ENCODE measurements around the gene ULBP2. TPM values are rescaled to one million over a fixed set of nuclear protein-coding genes. Genes with fewer than 3 reads are reported as not detected.

ULBP2 gene
- total RNA-seq, 5 donors from 2014 or later (not counting 1 experiment from before 2014, with no cell fraction given) = 0.20 to 3.9 (median 1.6) TPM; not detected in 2

DNA sequence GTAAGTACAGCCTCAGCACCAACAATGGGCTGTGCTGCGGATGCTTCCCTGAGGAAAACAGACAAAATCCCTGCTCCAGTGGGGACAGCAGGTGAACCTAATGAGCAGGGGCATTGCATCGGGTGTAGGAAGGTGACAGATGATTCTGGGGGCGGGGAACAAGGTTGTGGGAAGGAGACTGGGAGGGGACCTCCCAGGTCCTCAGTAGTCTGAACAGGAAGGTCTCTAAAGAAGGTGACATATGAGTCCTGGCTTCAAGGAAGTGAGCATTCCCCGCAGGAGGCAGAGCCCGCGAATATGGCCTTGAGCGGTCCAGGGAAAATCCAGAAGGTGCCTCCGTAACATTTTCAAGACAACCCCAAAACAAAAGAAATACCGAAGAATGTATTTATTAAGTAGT is 41.3 kb downstream of the ULBP2 start:
- no peaks in the 10 kb centered on the region for H3K36me3 ChIP-seq (ENCODE audit: control insufficient read depth in 2 of 2, extremely low read depth in 1 of 2, insufficient read depth in 1 of 2, low read length in 1 of 2)
- H3K4me3 ChIP-seq (ENCODE audit: control insufficient read depth in 1 of 2, extremely low read depth in 1 of 2, low read length in 1 of 2) = no peak overlapping the region
- peaks cover 20 to 70% of the 10 kb centered on the region in 2 experiments for H3K27me3 ChIP-seq (replicated peaks in 1 of 2; ENCODE audit: control insufficient read depth in 2 of 2, extremely low read depth in 1 of 2, insufficient read depth in 2 of 2, low read length in 1 of 2)
- H3K4me1 ChIP-seq (ENCODE audit: control insufficient read depth in 1 of 2, extremely low read depth in 1 of 2, insufficient read depth in 2 of 2, low read length in 2 of 2) = no peaks in the 10 kb centered on the region
- ATAC-seq (replicated peaks in 1 of 4) = no peak
- Mint-ChIP-seq H3K4me3 (no peak overlapping the region), H3K27me3 (peaks cover 72 to 82% of the 10 kb centered on the region in 2 donors), H3K36me3 (peaks cover 1% of the 10 kb centered on the region), H3K27ac (no peak overlapping the region), H3K4me1 (peaks cover 2 to 8% (median 2%) of the 10 kb centered on the region in 3 donors), H3K9me3 (peaks cover under 1 to 2% (median 2%) of the 10 kb centered on the region in 3 donors)
- H3K27ac ChIP-seq (ENCODE audit: low read length) = no peak overlapping the region
- 6% methylated on average over 2 of the region's 9 CpGs for WGBS (ENCODE audit: insufficient coverage)
- DNase-seq = no peak
- CTCF ChIA-PET = interaction anchor here in 1 of 2 donors (0.6 kb wide), 2 partner anchors 32 to 1527 kb away, joined by 3 read pairs; no protein-coding TSS in a partner anchor
- POLR2A ChIA-PET = interaction anchor here in 1 of 2 donors (0.6 kb wide), 1 partner anchor 1490 kb away, joined by 5 read pairs; no protein-coding TSS in a partner anchor
- H3K9me3 ChIP-seq = no peaks in the 10 kb centered on the region

DNA sequence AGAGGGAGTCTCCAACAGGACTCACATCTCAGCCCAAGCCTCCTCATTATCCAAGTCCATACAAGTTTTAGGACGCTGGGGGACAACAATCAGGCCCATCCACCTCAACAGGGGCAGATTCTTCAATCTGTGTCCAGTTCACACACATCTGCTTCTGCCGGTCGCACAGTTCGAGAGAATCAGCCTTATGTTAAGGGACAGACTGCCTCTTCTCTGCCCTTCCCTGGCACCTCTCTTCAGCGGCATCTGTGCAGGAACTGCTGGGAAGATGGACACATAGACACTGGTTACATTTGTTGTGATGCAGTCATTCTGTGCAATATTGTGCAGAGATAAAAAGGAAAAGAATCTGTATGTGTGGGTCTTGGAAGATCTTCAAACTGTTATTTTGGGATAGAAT is 43.0 kb downstream of the ULBP2 start:
- H3K27me3 Mint-ChIP-seq = peaks cover 74 to 87% of the 10 kb centered on the region in 2 donors
- H3K4me3 ChIP-seq (ENCODE audit: control insufficient read depth in 1 of 2, extremely low read depth in 1 of 2, low read length in 1 of 2) = no peak overlapping the region
- POLR2A ChIA-PET = interaction anchor here in 1 of 2 donors (0.8 kb wide), 1 partner anchor 1228 kb away, joined by 3 read pairs; no protein-coding TSS in a partner anchor
- H3K27ac ChIP-seq (ENCODE audit: low read length) = no peak overlapping the region
- no peaks in the 10 kb centered on the region for H3K9me3 ChIP-seq
- H3K4me3 Mint-ChIP-seq = no peak overlapping the region
- H3K4me1 Mint-ChIP-seq = peaks cover 13 to 16% (median 13%) of the 10 kb centered on the region in 3 donors
- H3K4me1 ChIP-seq (ENCODE audit: control insufficient read depth in 1 of 2, extremely low read depth in 1 of 2, insufficient read depth in 2 of 2, low read length in 2 of 2) = peaks cover 4 to 13% of the 10 kb centered on the region in 2 experiments
- H3K27ac Mint-ChIP-seq = peak overlapping the region in 1 of 2 donors; percentile 15
- H3K9me3 Mint-ChIP-seq = peaks cover 3 to 6% (median 6%) of the 10 kb centered on the region in 3 donors
- H3K27me3 ChIP-seq (replicated peaks in 1 of 2; ENCODE audit: control insufficient read depth in 2 of 2, extremely low read depth in 1 of 2, insufficient read depth in 2 of 2, low read length in 1 of 2) = peaks cover 29 to 76% of the 10 kb centered on the region in 2 experiments
- CTCF ChIA-PET = interaction anchor here in 1 of 2 donors (0.6 to 1.2 kb wide), 3 partner anchors 44 to 70 kb away, joined by 3 read pairs; no protein-coding TSS in a partner anchor
- H3K36me3 ChIP-seq (ENCODE audit: control insufficient read depth in 2 of 2, extremely low read depth in 1 of 2, insufficient read depth in 1 of 2, low read length in 1 of 2) = no peaks in the 10 kb centered on the region
- peak in 1 of 35 experiments; percentile 4 for DNase-seq
- 43% methylated on average over 4 of the region's 5 CpGs for WGBS (ENCODE audit: insufficient coverage)
- ATAC-seq (replicated peaks in 1 of 4) = no peak
- H3K36me3 Mint-ChIP-seq = peaks cover 4% of the 10 kb centered on the region

DNA sequence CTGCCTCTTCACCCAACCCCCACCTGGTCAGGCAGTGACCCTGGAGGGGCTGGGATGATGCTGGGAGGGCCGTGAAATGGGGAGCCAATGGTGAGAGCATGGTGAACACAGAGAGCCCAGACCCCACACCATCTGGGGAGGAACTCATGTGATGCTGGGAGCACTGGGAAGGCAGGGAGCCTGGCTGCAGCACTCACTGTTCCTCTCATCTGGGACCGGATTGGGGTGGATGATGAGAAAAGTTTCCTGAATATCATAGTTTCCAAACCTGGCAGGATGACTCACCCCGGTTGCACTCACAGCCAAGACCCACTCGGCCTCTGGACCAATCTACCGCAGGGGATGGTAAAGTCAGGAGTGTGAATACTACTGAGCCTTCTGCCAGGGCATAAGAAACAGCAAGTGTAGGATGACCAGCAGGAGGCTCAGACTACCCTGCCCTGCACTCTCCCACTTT is 43.7 kb downstream of the ULBP2 start:
- Mint-ChIP-seq H3K36me3 (peaks cover 4% of the 10 kb centered on the region), H3K27ac (no peak overlapping the region), H3K9me3 (peaks cover 3 to 6% (median 6%) of the 10 kb centered on the region in 3 donors), H3K27me3 (peaks cover 77 to 90% of the 10 kb centered on the region in 2 donors), H3K4me3 (no peak overlapping the region), H3K4me1 (peaks cover 20 to 24% (median 21%) of the 10 kb centered on the region in 3 donors)
- no peak overlapping the region for H3K4me3 ChIP-seq (ENCODE audit: control insufficient read depth in 1 of 2, extremely low read depth in 1 of 2, low read length in 1 of 2)
- CTCF ChIA-PET = no interaction called here
- ATAC-seq (replicated peaks in 1 of 4) (no peak), DNase-seq (no peak)
- H3K9me3 ChIP-seq = no peaks in the 10 kb centered on the region
- POLR2A ChIA-PET = no interaction called here
- H3K4me1 ChIP-seq (ENCODE audit: control insufficient read depth in 1 of 2, extremely low read depth in 1 of 2, insufficient read depth in 2 of 2, low read length in 2 of 2) = peaks cover 10 to 20% of the 10 kb centered on the region in 2 experiments
- peaks cover 29 to 79% of the 10 kb centered on the region in 2 experiments for H3K27me3 ChIP-seq (replicated peaks in 1 of 2; ENCODE audit: control insufficient read depth in 2 of 2, extremely low read depth in 1 of 2, insufficient read depth in 2 of 2, low read length in 1 of 2)
- H3K36me3 ChIP-seq (ENCODE audit: control insufficient read depth in 2 of 2, extremely low read depth in 1 of 2, insufficient read depth in 1 of 2, low read length in 1 of 2) = no peaks in the 10 kb centered on the region
- WGBS (ENCODE audit: insufficient coverage) = 0% methylated on average over 1 of the region's 5 CpGs
- H3K27ac ChIP-seq (ENCODE audit: low read length) = no peak overlapping the region

DNA sequence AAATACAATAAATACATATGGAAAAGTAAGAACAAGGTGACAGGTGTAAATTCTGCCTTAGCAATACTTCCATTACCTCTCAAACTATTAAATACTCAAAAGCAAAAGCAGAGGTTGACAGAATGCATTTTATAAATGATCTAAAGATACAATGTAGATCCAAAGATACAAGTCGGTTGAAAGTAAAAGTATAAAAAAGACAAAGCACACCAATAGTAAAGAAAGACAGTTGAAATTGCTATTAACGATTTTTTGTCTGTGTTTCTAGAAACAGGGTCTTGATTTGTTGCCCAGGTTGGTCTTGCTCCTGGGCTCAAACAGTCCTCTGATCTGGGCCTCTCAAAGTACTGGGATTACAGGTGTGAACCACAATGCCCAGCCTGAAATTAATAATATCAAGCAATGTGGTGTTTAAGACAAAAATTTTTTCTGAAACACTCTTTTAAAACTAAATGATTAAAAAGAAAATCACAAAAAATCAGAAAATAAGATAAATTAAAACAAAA is 45.8 kb downstream of the ULBP2 start:
- no peak for ATAC-seq (replicated peaks in 1 of 4)
- Histone ChIP-seq H3K9me3 (no peaks in the 10 kb centered on the region), H3K36me3 (ENCODE audit: control insufficient read depth in 2 of 2, extremely low read depth in 1 of 2, insufficient read depth in 1 of 2, low read length in 1 of 2) (no peaks in the 10 kb centered on the region), H3K27me3 (replicated peaks in 1 of 2; ENCODE audit: control insufficient read depth in 2 of 2, extremely low read depth in 1 of 2, insufficient read depth in 2 of 2, low read length in 1 of 2) (peaks cover 28 to 84% of the 10 kb centered on the region in 2 experiments), H3K4me1 (ENCODE audit: control insufficient read depth in 1 of 2, extremely low read depth in 1 of 2, insufficient read depth in 2 of 2, low read length in 2 of 2) (peaks cover 18 to 35% of the 10 kb centered on the region in 2 experiments), H3K27ac (ENCODE audit: low read length) (no peak overlapping the region), H3K4me3 (ENCODE audit: control insufficient read depth in 1 of 2, extremely low read depth in 1 of 2, low read length in 1 of 2) (no peak overlapping the region)
- peaks cover 3 to 6% (median 6%) of the 10 kb centered on the region in 3 donors for H3K9me3 Mint-ChIP-seq
- no peak for DNase-seq
- H3K36me3 Mint-ChIP-seq = peaks cover 4% of the 10 kb centered on the region
- peaks cover 82 to 94% of the 10 kb centered on the region in 2 donors for H3K27me3 Mint-ChIP-seq
- CTCF ChIA-PET = no interaction called here
- POLR2A ChIA-PET = no interaction called here
- peaks cover 27 to 35% (median 34%) of the 10 kb centered on the region in 3 donors for H3K4me1 Mint-ChIP-seq
- WGBS (ENCODE audit: insufficient coverage) = 50% methylated on average over 1 of the region's 2 CpGs
- H3K4me3 Mint-ChIP-seq = no peak overlapping the region
- no peak overlapping the region for H3K27ac Mint-ChIP-seq

DNA sequence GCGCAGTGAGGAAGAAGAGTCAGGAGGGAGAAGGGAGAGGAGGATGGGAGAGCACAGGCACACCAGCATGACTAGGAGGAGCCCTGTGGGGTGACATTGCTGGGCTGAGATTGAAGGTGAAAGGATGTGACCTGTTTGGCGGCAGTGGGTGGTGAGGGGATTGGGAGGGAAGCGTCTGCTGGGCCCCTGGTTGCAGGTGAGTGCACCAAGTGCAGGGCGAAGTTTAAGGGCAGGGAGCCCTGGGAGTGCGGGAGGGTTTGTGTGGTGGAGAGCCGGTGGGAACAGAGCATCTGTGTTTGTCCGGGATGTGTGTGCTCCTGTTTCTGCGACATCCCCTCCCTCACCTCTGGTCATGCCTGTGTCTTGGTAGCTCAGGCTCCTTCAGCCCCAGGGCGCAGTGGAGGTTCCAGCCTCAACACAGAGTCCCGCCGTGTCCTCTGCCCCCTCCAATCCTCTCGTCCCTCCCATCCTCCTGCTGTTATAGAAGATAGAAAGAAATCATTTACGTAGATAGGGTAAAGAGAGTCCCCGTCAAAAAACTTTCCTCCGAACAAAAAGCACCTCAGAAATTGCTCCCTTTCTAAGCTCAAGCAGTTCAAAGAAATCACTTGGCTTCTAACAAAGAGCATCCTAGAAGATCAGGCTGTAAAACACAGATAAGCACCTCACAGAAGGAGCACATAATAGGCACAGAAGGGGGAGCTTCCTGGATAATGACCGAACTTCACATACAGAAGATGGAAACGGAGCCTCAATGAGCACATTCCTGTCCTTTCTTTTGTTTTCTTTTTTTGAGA is 46.9 kb downstream of the ULBP2 start:
- ATAC-seq (replicated peaks in 1 of 4) = no peak
- ChIA-PET CTCF (interaction anchor here (0.6 to 0.7 kb wide), 2 partner anchors 124 to 154 kb away, joined by 3 to 8 read pairs; no protein-coding TSS in a partner anchor), POLR2A (no interaction called here)
- Mint-ChIP-seq H3K36me3 (peaks cover 4% of the 10 kb centered on the region), H3K4me1 (peaks cover 27 to 35% (median 34%) of the 10 kb centered on the region in 3 donors), H3K27ac (peak overlapping the region in 1 of 2 donors; percentile 39), H3K27me3 (peaks cover 86 to 96% of the 10 kb centered on the region in 2 donors), H3K9me3 (peaks cover 3 to 6% (median 6%) of the 10 kb centered on the region in 3 donors), H3K4me3 (peak overlapping the region in 2 of 3 donors; percentile 13 to 82)
- Histone ChIP-seq H3K4me3 (ENCODE audit: control insufficient read depth in 1 of 2, extremely low read depth in 1 of 2, low read length in 1 of 2) (peak overlapping the region in 1 of 2 donors; percentile 15), H3K27ac (ENCODE audit: low read length) (no peak overlapping the region), H3K9me3 (no peaks in the 10 kb centered on the region), H3K36me3 (ENCODE audit: control insufficient read depth in 2 of 2, extremely low read depth in 1 of 2, insufficient read depth in 1 of 2, low read length in 1 of 2) (no peaks in the 10 kb centered on the region), H3K27me3 (replicated peaks in 1 of 2; ENCODE audit: control insufficient read depth in 2 of 2, extremely low read depth in 1 of 2, insufficient read depth in 2 of 2, low read length in 1 of 2) (peaks cover 25 to 77% of the 10 kb centered on the region in 2 experiments), H3K4me1 (ENCODE audit: control insufficient read depth in 1 of 2, extremely low read depth in 1 of 2, insufficient read depth in 2 of 2, low read length in 2 of 2) (peaks cover 18 to 35% of the 10 kb centered on the region in 2 experiments)
- 20% methylated on average over 5 of the region's 17 CpGs for WGBS (ENCODE audit: insufficient coverage)
- DNase-seq = no peak

DNA sequence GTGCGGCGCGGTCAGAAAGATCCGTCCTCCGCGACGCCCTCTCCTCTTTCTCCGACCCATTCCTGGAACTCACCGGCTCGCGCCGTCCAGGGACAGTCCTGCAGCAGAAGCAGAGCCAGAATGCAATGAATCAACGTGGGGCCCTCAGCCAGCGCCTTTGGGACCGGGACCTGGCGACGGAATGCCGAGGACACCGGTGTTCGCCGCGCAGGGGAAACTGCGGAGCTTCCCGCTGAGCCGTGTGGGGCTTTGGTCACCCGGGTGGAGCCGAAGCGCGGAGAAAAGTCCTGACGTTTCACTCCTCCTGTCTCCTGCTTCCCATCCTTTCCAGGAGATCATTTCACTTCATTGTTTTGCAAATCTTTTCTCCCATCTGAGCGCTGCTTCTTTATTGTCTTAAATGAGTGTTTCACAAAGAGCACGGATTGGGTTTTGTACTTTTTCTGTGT is 48.4 kb downstream of the ULBP2 start:
- Mint-ChIP-seq H3K4me1 (peaks cover 27 to 35% (median 34%) of the 10 kb centered on the region in 3 donors), H3K4me3 (peak overlapping the region; percentile 70 to 82 (median 72)), H3K27me3 (peaks cover 89 to 96% of the 10 kb centered on the region in 2 donors), H3K9me3 (peaks cover 3 to 6% (median 6%) of the 10 kb centered on the region in 3 donors), H3K27ac (peak overlapping the region in 1 of 2 donors; percentile 0), H3K36me3 (peaks cover 4% of the 10 kb centered on the region)
- 6% methylated on average over 27 of the region's 32 CpGs for WGBS (ENCODE audit: insufficient coverage)
- ATAC-seq (replicated peaks in 1 of 4) (peak in 2 of 4 experiments; percentile 20 to 22), DNase-seq (peak in 1 of 35 experiments; percentile 32)
- ChIA-PET CTCF (no interaction called here), POLR2A (no interaction called here)
- Histone ChIP-seq H3K27me3 (replicated peaks in 1 of 2; ENCODE audit: control insufficient read depth in 2 of 2, extremely low read depth in 1 of 2, insufficient read depth in 2 of 2, low read length in 1 of 2) (peaks cover 26 to 78% of the 10 kb centered on the region in 2 experiments), H3K36me3 (ENCODE audit: control insufficient read depth in 2 of 2, extremely low read depth in 1 of 2, insufficient read depth in 1 of 2, low read length in 1 of 2) (no peaks in the 10 kb centered on the region), H3K9me3 (no peaks in the 10 kb centered on the region), H3K4me3 (ENCODE audit: control insufficient read depth in 1 of 2, extremely low read depth in 1 of 2, low read length in 1 of 2) (peak overlapping the region; percentile 30 to 79), H3K4me1 (ENCODE audit: control insufficient read depth in 1 of 2, extremely low read depth in 1 of 2, insufficient read depth in 2 of 2, low read length in 2 of 2) (peaks cover 18 to 35% of the 10 kb centered on the region in 2 experiments), H3K27ac (ENCODE audit: low read length) (no peak overlapping the region)
